Gastrocnemius medialis (tissue), 4 donors: ENCODE data around the gene NDUFB2.

Experiments used
- POLR2A ChIP-seq, 2 donors: fragments of 450-650 bp; IDR thresholded peaks; one replicate each; pipeline ENCODE4 v1.6.1; 2017; ENCODE audit warnings: antibody characterized with exemption in 2 of 2, mild to moderate bottlenecking in 2 of 2, moderate library complexity in 2 of 2
- TF ChIP-seq, protein P1 (sequence below), 5 experiments: fragments of 450-650 bp in 3 of 5; fragments of 200-600 bp in 2 of 5; sonication (generic) in 2 of 5; IDR thresholded peaks in 4 of 5; conservative IDR thresholded peaks in 1 of 5; 1 replicate in 4 of 5; 2 replicates in 1 of 5; pipeline ENCODE4 v1.5.1; 2016 to 2019; ENCODE audit warnings: antibody characterized with exemption in 5 of 5, mild to moderate bottlenecking in 3 of 5, moderate library complexity in 3 of 5

DNA sequence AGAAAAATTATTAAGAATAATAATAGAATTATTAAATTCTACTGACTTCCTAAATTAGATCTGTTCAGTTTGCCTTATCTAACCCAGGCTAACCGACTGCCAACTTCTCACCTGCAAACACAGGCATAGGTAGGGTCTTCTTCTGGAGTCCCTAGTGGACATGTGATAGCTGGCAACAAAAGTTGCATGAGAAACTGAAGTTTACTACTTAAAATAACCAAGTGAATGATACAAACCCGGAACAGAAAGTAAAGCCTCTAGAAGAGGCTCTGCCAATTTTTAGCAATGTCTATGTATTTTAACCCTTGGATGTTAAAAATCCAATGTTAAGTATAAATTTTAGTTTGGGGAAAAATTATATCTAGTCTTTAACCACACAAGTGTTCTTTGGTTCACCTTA, 37.6 kb downstream of the NDUFB2 start:
- TF ChIP-seq, protein P1, sequence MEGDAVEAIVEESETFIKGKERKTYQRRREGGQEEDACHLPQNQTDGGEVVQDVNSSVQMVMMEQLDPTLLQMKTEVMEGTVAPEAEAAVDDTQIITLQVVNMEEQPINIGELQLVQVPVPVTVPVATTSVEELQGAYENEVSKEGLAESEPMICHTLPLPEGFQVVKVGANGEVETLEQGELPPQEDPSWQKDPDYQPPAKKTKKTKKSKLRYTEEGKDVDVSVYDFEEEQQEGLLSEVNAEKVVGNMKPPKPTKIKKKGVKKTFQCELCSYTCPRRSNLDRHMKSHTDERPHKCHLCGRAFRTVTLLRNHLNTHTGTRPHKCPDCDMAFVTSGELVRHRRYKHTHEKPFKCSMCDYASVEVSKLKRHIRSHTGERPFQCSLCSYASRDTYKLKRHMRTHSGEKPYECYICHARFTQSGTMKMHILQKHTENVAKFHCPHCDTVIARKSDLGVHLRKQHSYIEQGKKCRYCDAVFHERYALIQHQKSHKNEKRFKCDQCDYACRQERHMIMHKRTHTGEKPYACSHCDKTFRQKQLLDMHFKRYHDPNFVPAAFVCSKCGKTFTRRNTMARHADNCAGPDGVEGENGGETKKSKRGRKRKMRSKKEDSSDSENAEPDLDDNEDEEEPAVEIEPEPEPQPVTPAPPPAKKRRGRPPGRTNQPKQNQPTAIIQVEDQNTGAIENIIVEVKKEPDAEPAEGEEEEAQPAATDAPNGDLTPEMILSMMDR (IDR thresholded peaks at IDR 0.05 in 4 of 5, conservative IDR thresholded peaks at IDR 0.05 in 1 of 5), result no peak
- TF ChIP-seq POLR2A (IDR thresholded peaks at IDR 0.05), result no peak
